T-helper 2 cell treated with Interferon-gamma antibody and Interleukin-4, amounts not matched to agents 100 ng/mL and 5 ng/mL, for 36 hours (primary cell): ENCODE measurements around the gene DTX2. TPM values are rescaled to one million over a fixed set of nuclear protein-coding genes. Genes with fewer than 3 reads are reported as not detected.
"Not testable (repeated sequence)": the region's sequence is repeated elsewhere in the genome, so short reads cannot be mapped to it uniquely, and the experiment has no call there.

Experiments
- intact Hi-C: fragments of 100-400 bp; cut with micrococcal nuclease; formaldehyde crosslinking; loops from one replicate; pipeline ENCODE4 v1.15.1; 2023
- total RNA-seq: library from RNA; stranded (reverse); gene quantifications from 2 replicates; pipeline ENCODE4 v1.2.3, GENCODE V29; 2022

Gene DTX2
- total RNA-seq, 1 donor from 2014 or later, result 29.2 TPM

DNA sequence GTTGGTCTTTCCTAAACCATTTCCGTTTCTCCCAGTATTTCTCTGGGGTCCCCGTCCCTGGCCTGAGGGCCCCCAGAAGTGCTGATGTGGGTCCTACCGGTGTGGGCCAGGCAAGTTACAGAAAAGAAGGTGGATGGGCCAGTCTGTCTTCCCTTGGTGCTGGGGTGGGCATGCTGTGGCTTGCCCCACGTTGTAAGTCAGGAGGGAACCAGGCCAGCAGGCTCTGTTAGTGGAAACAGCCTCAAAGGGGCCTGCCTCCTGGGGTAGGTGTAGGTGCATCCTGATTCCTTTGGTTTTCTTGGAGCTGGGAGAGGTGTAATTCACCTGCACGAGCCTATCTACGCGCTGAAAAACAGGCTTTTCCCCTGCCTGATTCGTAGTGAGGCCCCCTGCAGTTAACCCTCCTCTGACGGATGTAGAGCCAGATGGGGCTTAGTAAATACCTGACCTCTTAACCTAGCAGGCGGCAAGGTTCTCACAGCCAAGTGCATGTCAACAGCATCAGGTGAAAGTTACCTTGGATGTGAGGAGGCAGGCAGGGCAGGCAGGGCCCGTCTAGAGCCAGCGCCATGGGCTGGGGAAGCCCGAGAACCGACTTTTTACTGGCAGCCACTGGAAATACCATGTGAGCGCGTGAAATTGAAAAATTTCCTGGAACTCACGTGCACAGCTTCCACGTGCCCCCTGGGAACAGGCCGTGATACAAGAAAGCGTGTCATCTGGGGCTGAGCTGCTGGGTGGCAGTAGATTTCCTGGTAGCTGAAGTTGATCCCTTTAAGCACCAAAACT lies 24.5 kb downstream of the DTX2 start:
- intact Hi-C loops, result not testable (repeated sequence)

- intact Hi-C loops, result not testable (repeated sequence)
These were observed 25.1 kb downstream of the DTX2 start for GRCh38 chr7:76486618-76487017.

DNA sequence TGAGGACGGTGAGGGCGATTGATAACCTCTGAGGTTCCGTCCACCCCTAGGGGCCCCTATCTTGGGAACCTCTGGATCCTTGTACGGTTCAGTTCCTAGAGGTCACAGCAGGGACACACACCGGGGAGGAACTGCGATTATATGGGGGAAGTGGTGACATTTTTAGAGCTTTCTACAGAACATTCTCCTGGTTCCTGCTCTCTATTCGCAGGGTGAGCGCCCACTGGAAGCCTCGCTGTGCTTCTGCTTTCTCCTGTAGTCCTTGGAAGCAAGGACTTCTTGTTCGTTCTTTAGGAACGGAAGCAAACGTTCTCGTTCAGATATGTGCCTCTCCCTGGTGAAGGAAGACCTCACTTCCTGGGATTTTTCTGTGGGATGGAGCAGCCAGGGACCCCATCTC lies 26.5 kb downstream of the DTX2 start:
- intact Hi-C loops, result not testable (repeated sequence)

DNA sequence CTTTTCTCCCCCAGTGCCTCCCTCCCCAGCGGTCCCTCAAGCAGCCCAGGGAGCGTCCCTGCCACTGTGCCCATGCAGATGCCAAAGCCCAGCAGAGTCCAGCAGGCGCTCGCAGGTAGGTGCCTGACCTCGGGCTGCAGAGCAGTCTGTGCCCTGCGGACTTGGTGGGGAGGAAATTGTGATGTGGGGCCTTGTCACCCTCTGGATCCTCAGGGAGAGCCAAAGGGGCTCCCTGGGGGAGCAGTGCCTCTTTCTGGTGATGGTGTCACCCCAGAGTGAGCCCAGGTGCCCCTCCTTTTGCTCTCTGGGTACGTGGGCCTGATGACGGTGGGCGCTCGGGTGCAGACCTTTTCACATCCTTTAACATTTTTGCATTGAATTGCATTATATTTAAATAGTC lies 30.6 kb downstream of the DTX2 start:
- intact Hi-C loops, result not testable (repeated sequence)

DNA sequence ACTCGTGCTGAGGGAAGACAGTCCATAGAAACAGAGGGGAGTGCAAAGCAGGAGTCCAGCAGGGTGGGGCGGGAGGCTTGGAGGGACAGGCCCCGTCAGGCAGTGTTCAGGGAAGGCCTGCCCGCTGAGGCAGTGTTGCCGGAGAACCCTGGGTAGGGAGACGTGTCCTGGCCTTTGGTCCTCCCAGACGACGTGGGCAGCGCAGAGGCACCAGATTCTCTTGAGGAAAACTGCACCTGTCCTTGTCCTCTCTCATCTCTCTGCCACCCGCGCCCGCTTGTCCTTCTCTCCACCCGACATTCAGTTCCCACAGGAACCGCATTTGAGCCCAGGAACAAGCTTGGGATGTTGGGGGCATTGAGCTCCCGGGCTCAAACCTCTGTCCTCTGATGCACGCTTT lies 34.2 kb downstream of the DTX2 start:
- intact Hi-C loops, result not testable (repeated sequence)

DNA sequence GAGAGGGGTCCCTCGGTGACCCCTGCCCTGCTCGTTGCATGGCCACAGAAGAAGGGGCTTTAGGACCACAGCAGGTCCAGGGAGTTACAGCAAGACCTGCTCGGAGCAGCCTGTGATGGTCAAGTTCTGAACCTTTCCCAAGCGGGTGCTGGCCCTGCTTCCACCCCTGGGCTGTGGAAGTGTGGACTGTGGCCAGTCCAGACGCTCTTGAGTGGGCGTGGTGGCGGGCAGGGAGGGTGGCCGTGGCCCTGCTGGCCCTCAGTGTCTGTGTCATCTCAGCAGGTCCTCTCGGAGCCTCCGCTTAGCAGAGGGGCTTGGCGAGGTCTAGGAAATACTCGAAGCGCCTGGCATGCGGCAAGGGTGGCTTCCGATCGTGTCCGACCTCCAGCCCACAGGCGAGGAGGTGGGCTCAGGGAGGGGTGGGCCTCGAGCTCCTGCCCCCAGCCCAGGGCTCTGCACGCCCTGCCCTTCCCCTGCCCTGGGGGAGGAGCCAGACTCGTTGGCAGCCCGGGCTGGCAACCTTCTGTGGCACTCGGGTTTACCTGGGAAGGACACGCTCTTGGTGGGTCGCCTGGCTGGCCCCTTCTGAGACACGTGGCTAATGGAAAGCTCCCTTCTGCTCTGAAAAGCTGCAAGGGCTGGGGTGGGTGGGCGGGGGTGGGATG lies 36.5 kb downstream of the DTX2 start:
- intact Hi-C loops, result not testable (repeated sequence)

- intact Hi-C loops, result not testable (repeated sequence)
These were observed 37.2 kb downstream of the DTX2 start for GRCh38 chr7:76498583-76499200.

DNA sequence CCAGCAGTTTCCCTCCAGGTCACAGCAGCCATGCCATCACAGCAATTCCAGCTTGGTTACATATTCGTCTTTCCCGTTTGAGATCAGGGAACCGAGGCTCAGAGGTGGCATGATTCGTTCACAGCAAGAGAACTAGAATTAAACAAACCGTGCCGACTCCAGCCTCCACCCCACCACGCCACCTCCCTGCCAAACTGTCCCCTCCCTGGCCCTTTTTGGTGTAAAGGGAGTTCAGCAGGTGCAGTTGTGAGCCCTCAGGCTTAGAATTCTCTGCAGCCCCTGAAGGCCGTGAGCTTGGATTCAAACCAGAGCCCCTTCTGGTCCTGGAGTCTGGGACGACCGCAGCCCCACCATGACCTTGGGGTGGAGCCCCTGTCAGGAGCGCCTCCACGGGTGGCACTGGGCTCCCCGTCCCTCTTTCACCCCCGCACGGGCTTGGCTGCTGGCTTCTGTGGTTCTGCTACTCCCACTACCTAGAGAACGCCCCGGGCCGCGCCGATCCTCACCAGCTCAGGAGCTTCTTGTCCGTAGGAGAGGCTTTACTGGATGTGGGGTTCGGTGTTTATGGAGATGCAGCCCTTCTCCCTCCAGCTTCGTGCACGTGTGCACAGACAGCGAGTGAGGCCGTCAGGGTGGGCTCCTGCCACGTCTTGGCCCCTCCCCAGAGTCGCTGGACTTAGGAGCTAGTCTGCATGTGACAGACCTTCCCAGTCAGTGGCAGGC lies 37.9 kb downstream of the DTX2 start:
- intact Hi-C loops, result not testable (repeated sequence)

GRCh38 chr7:76499924-76500241 lies 38.4 kb downstream of the DTX2 start:
- intact Hi-C loops, result not testable (repeated sequence)

- intact Hi-C loops, result not testable (repeated sequence)
These were observed 40.7 kb downstream of the DTX2 start for GRCh38 chr7:76502224-76502623.

DNA sequence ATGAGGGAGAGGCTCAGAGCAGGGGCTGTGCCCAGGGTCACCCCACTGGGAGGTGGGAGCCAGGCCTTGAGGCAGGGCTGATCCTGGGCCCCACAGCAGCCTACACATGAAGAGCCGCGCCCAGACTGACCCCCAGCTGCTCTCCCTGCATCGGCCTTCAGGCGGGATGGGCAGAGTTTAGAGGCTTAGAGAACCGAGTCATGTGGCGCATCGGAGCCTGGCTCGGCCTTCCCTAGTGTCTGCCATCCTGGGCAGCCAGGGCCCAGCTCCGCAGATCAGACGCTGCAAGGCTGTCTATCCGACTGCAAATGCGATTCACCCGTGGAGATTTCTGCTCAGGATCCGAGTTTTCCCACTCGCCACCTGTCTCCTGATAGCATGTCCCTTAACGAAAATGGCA lies 41.3 kb downstream of the DTX2 start:
- intact Hi-C loops, result not testable (repeated sequence)

DNA sequence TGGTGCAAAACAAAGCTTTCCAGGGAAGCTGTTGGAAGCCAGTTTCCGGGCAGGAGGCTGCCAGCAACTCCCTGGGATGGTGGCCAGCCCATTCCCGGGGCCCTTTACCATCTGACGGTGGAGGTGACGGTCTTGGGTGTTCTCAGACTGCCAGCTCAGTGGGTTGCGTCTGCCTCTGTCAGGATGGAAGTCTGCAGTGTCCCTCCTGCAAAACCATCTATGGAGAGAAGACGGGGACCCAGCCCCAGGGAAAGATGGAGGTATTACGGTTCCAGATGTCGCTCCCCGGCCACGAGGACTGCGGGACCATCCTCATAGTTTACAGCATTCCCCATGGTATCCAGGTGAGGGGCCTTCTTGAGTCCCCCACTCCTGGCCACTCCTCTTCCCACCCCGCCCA lies 41.7 kb downstream of the DTX2 start:
- intact Hi-C loops, result not testable (repeated sequence)

GRCh38 chr7:76504351-76505167 lies 43.0 kb downstream of the DTX2 start:
- intact Hi-C loops, result not testable (repeated sequence)

- intact Hi-C loops, result no loop called here
These were observed 43.9 kb downstream of the DTX2 start for GRCh38 chr7:76505168-76506080.

GRCh38 chr7:76506081-76506440 lies 44.6 kb downstream of the DTX2 start:
- intact Hi-C loops, result no loop called here

- intact Hi-C loops, result not testable (repeated sequence)
These were observed 45.1 kb downstream of the DTX2 start for GRCh38 chr7:76506643-76507042.

DNA sequence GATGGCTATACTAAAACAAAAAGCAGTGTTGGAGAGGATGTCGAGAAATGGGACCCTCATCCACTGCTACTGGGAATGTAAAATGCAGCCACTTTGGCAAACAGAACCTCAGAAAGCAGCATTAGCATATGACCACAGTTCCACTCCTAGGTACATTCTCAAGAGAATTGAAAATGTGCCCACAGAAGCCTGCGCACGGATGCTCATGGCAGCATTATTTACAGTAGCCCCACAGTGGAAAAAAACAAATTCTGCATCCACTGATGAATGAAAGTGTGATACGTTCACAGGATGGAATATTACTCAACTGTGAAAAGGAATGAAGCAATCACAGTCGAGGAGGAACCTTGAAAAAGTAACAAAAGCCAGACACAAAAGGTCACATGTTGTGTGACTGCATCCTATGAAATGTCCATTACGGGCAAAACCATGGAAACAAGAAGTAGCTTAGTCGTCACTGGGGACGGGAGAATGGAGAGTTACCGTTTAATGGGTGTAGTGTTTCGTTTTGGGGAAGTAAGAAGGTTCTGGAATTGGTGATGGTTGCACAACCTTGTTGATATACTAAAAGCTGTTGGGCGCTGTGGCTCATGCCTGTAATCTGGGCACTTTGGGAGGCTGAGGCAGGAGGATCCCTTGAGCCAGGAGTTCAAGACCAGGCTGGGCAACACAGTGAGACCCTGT lies 46.4 kb downstream of the DTX2 start:
- intact Hi-C loops, result no loop called here

DNA sequence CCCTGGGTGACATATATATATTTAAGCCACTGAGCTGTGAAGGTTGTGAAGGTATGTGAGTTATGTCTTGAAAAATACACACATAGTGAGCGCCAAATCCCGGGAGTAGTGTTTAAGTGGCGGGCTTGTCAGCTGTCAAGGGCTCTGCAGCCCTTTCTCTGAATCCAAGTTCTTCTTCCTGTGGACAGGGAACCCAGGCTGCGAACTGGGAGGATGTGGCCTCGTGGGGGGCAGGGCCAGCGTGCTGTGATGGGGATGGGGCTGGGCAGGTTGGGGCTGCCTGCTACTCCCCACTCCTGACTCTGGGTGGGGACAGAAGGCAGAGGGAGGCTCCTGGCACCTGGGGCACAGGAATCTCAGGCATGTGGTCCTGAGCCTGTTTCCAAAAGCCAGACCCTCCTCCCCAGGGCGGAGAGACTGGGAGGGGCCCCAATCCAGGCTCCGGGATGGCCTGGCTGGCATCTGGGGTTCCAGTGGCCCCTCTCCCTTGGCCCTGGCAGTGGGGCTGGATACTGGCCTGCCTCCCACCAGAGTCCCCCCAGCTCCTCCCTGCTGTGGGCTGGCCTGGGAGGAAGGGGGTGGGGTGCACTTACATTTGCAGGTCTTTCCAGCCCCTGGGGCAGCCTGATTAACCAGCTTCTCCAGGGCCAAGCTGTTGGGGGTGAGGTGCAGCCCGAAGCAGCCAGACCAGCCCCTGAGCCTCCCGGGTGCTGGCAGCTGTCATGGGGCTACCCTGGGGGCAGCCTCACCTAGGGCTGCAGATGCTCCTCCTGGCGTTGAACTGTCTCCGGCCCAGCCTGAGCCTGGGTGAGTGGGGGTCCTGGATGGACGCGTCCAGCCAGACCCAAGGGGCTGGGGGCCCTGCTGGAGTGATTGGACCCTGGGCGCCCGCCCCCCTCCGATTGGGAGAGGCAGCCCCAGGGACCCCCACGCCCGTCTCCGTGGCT lies 48.7 kb downstream of the DTX2 start, which contains the start of gene UPK3B:
Gene UPK3B (plus strand): TSS at position 622 of the 947 bp plus-strand sequence. CDS start 101 bp downstream, at position 723.
- intact Hi-C loops, result no loop called here
